22Rv1 (cell line): ENCODE measurements around the gene ARL5C.

ENCODE experiments used
- ZFX ChIP-seq: fragments of 450-650 bp; IDR thresholded peaks from 2 replicates; pipeline ENCODE4 v1.6.1; 2017; ENCODE audit warnings: antibody characterized with exemption, borderline replicate concordance
- TF ChIP-seq, protein P1 (sequence below): fragments of 450-650 bp; IDR thresholded peaks from 2 replicates; pipeline ENCODE4 v1.5.1; 2017; ENCODE audit warnings: mild to moderate bottlenecking

DNA sequence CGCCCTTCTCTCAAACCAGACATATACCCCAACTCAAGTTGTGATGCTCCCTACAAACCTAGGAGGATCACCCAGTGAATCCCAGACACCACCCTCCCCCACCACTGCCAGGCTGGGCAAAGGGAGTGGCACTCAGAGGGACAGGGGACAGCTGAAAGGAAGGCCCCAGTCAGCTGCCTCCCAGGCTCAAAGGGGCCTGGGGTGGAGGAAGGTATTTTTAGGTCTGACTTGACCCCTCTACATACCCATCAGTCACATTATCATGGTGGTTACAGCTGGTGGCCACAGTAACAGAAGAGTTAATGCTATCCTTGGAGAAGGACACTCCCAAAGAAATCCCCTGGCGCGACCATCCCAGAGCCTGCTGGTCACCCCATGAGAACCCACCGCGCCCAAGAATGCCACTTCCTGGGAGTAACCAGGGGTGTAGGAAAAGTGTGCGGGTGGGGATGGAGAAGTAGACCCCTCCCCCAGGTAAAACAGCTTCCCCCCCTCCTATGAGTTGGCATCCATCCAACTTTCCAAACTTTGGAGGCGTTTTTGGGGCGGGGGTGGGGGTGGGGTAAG is 30.4 kb upstream of the ARL5C start:
- TF ChIP-seq, protein P1, sequence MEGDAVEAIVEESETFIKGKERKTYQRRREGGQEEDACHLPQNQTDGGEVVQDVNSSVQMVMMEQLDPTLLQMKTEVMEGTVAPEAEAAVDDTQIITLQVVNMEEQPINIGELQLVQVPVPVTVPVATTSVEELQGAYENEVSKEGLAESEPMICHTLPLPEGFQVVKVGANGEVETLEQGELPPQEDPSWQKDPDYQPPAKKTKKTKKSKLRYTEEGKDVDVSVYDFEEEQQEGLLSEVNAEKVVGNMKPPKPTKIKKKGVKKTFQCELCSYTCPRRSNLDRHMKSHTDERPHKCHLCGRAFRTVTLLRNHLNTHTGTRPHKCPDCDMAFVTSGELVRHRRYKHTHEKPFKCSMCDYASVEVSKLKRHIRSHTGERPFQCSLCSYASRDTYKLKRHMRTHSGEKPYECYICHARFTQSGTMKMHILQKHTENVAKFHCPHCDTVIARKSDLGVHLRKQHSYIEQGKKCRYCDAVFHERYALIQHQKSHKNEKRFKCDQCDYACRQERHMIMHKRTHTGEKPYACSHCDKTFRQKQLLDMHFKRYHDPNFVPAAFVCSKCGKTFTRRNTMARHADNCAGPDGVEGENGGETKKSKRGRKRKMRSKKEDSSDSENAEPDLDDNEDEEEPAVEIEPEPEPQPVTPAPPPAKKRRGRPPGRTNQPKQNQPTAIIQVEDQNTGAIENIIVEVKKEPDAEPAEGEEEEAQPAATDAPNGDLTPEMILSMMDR, result no peak
- no peak for TF ChIP-seq ZFX
